Measurements from ENCODE around the gene GLI3. TPM values are rescaled to one million over a fixed set of nuclear protein-coding genes. Genes with fewer than 3 reads are reported as not detected.

The GLI3 gene
- total and polyA plus RNA-seq, 10 of the 15 experiments (the other 5 are each of a cell fraction or from before 2014, with no cell fraction given) = 0.01 TPM; not detected in 8

GRCh38 chr7:42127232-42127622, 109.8 kb downstream of the GLI3 start (continued):
- no peak for TF ChIP-seq ZNF687 (IDR thresholded peaks at IDR 0.05)
- TF ChIP-seq EGR1 (IDR thresholded peaks at IDR 0.05; ENCODE audit: borderline replicate concordance in 1 of 2, low read depth in 2 of 2, low read length in 2 of 2) = no peak
- no peak for TF ChIP-seq TCF12 (IDR thresholded peaks at IDR 0.05; ENCODE audit: low read depth, low read length)

- no peak for ATAC-seq
- 39% methylated on average over 6 of the region's 6 CpGs for WGBS (ENCODE audit: insufficient coverage, insufficient replicate concordance, low lambda C conversion rate, missing lambda C conversion rate)
- ChIA-PET SMC1A (ENCODE audit: uncharacterized antibody, unreplicated experiment) (interaction anchor here (1.0 kb wide), 1 partner anchor 186 kb away, joined by 3 read pairs; no protein-coding TSS in a partner anchor), CTCF (no interaction called here), POLR2A (no interaction called here), RAD21 (ENCODE audit: unreplicated experiment) (no interaction called here)
- Histone ChIP-seq H3K27ac (ENCODE audit: control insufficient read depth, insufficient read depth) (no peak overlapping the region), H2AFZ (ENCODE audit: control insufficient read depth, low read depth, low read length) (no peak overlapping the region), H3K9me3 (replicated peaks; ENCODE audit: control insufficient read depth, insufficient read depth, low read length) (no peaks in the 10 kb centered on the region), H3K9ac (ENCODE audit: control insufficient read depth, insufficient read depth, low read length) (no peak overlapping the region), H3K4me1 (ENCODE audit: control insufficient read depth, insufficient read depth, low read length) (no peaks in the 10 kb centered on the region), H3K27me3 (replicated peaks in 1 of 2; ENCODE audit: control insufficient read depth in 2 of 2, insufficient read depth in 2 of 2, low read length in 1 of 2) (no peaks in the 10 kb centered on the region; a peak in 1 of 4 replicates), H3K36me3 (ENCODE audit: control insufficient read depth in 2 of 2, insufficient read depth in 2 of 2, low read length in 1 of 2) (no peaks in the 10 kb centered on the region), H3K4me3 (no peak overlapping the region), H4K20me1 (ENCODE audit: control insufficient read depth, insufficient read depth) (no peaks in the 10 kb centered on the region), H3K79me2 (ENCODE audit: control insufficient read depth, insufficient read depth, low read length) (no peaks in the 10 kb centered on the region), H3K4me2 (ENCODE audit: control insufficient read depth, insufficient read depth) (no peak overlapping the region)
- DNase-seq (ENCODE audit: low read depth, low spot score) = no peak
- in situ Hi-C loops (cut with MboI) (no loop called here), intact Hi-C loops (cut with micrococcal nuclease; ENCODE audit: unreplicated experiment) (no loop called here)
- TF ChIP-seq REST (IDR thresholded peaks at IDR 0.05; ENCODE audit: low read depth, low read length) (no peak), LARP7 (IDR thresholded peaks at IDR 0.05) (no peak), IRF3 (IDR thresholded peaks at IDR 0.05) (no peak), NBN (IDR thresholded peaks at IDR 0.05) (no peak), TARDBP (IDR thresholded peaks at IDR 0.05; ENCODE audit: borderline replicate concordance) (no peak)
- FAIRE-seq = no peak
- BruUV-seq (replicated peaks) = no TSS peak
Observed at GRCh38 chr7:42126475-42127231, 110.4 kb downstream of the GLI3 start.

All from GM12878 (cell line).